Dermis microvascular lymphatic vessel endothelial cell (primary cell): ENCODE measurements around the gene AMIGO1. TPM values are rescaled to one million over a fixed set of nuclear protein-coding genes. Genes with fewer than 3 reads are reported as not detected.

ENCODE experiments used
- DNase-seq, 2 donors: peaks; one replicate each; pipeline versions ENCODE4 v3.0.0 to v3.0.0-alpha.2; 2010; ENCODE audit warnings: low read depth in 2 of 2
- total RNA-seq: library from RNA; depleted of rRNA; stranded (reverse); fragments of >200 nt; gene quantifications from 2 replicates; pipeline ENCODE4 v1.2.1, GENCODE V29; 2014

Gene AMIGO1
- total RNA-seq, 1 donor from 2014 or later, result 0.64 TPM

- DNase-seq, result no peak
Observed at GRCh38 chr1:109454497-109455133, 54.9 kb downstream of the AMIGO1 start.

Other genes with a start within 250 kb of the AMIGO1 start
- gene PSRC1, start 226.6 kb downstream of the AMIGO1 start, total RNA-seq, result 1.8 and 4.5 TPM in 2 replicates
- gene MYBPHL, start 202.7 kb downstream of the AMIGO1 start, total RNA-seq, result not detected in 2 replicates
- 9.4 and 14.5 TPM in 2 replicates for gene SORT1, start 111.8 kb downstream of the AMIGO1 start, total RNA-seq
- 46.7 and 49.7 TPM in 2 replicates for gene PSMA5, start 83.3 kb downstream of the AMIGO1 start, total RNA-seq
- under 0.01 TPM in 1 of 2 replicates, not detected in the other for gene SYPL2, start 43.2 kb downstream of the AMIGO1 start, total RNA-seq
- gene ATXN7L2, start 25.8 kb downstream of the AMIGO1 start, total RNA-seq, result 0.90 and 1.3 TPM in 2 replicates
- gene CYB561D1, start 15.6 kb downstream of the AMIGO1 start, total RNA-seq, result 3.1 and 4.6 TPM in 2 replicates
- 0.13 TPM in 1 of 2 replicates, not detected in the other for gene GPR61, start 30.1 kb upstream of the AMIGO1 start, total RNA-seq
- gene GNAI3, start 38.9 kb upstream of the AMIGO1 start, total RNA-seq, result 11.4 and 14.9 TPM in 2 replicates
- 0.13 TPM in 1 of 2 replicates, not detected in the other for gene GNAT2, start 109.9 kb upstream of the AMIGO1 start, total RNA-seq
- gene AMPD2, start 110.1 kb upstream of the AMIGO1 start, total RNA-seq, result 24.3 and 37.2 TPM in 2 replicates
- 1.2 and 1.3 TPM in 2 replicates for gene GSTM4, start 146.4 kb upstream of the AMIGO1 start, total RNA-seq
- gene GSTM2, start 158.3 kb upstream of the AMIGO1 start, total RNA-seq, result 1.3 and 3.0 TPM in 2 replicates
- not detected in 2 replicates for gene GSTM1, start 178.1 kb upstream of the AMIGO1 start, total RNA-seq
- gene GSTM5, start 202.5 kb upstream of the AMIGO1 start, total RNA-seq, result 0.25 TPM in 1 of 2 replicates, not detected in the other
- gene GSTM3, start 231.3 kb upstream of the AMIGO1 start, total RNA-seq, result 39.4 and 61.2 TPM in 2 replicates